Stimulated activated CD4-positive, alpha-beta T cell treated with anti-CD3 and anti-CD28 coated beads, Interleukin-2, amount 100 ng/mL, for 48 hours (primary cell): ENCODE data around the gene AASDH.
A peak's percentile ranks its signal among the peaks of the same experiment; 100 is the strongest.

Source experiments
- DNase-seq, 2 donors: peaks; one replicate each; pipeline ENCODE4 v3.0.0-alpha.2; 2020

AASDH gene

DNA sequence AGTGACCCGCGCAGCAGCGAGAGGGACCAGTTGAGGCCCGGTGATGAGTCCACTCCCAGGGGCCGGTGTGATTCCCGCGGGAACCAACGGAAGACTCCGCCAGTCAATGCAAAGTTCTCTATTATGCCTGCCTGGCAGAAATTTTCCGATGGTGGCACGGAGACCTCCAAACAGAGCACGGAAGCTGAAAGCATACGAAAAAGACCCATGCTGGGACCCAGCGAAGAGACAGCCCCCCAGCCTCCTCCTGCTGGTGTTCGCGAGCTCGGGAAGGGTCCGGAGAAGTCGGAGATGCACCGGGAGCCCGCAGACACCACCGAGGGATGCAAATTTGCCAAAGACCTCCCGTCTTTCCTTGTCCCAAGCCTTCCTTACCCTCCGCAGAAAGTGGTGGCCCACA, 71.7 kb downstream of the AASDH start:
- DNase-seq: no peak

DNA sequence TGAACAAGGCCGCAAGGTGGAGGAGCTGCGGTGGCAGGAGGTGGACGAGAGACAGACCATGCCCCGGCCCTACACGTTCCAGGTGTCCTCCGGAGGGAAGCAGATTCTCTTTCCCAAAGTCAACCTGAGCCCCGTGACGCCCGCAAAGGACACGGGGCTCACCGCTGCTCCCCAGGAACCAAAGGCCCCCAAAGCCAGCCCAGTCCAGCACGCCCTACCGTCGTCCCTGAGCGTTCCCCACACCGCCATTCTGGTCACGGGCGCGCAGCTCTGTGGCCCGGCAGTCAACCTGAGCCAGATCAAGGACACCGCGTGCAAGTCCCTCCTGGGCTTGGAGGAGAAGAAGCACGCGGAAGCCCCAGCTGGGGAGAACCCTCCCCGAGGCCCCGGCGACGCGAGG, 72.2 kb downstream of the AASDH start:
- no peak for DNase-seq

DNA sequence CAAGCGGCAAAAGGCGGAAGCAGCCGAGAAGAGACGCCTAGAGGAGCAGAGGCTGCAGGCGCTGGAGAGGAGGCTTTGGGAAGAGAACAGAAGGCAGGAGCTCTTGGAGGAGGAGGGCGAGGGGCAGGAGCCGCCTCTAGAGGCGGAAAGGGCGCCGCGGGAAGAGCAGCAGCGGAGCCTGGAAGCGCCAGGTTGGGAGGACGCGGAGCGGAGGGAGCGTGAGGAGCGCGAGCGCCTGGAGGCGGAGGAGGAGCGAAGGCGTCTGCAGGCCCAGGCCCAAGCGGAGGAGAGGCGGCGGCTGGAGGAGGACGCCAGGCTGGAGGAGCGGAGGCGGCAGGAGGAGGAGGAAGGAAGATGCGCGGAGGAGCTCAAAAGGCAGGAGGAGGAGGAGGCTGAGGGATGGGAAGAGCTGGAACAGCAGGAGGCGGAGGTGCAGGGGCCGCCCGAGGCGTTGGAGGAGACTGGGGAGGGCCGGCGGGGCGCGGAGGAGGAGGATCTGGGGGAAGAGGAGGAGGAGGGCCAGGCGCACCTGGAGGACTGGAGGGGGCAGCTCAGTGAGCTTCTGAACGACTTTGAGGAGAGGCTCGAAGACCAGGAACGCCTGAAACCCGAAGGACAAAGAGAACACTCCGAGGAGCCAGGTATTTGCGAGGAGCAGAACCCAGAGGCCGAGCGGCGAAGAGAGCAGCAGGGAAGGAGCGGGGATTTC, 72.9 kb downstream of the AASDH start:
- no peak for DNase-seq

DNA sequence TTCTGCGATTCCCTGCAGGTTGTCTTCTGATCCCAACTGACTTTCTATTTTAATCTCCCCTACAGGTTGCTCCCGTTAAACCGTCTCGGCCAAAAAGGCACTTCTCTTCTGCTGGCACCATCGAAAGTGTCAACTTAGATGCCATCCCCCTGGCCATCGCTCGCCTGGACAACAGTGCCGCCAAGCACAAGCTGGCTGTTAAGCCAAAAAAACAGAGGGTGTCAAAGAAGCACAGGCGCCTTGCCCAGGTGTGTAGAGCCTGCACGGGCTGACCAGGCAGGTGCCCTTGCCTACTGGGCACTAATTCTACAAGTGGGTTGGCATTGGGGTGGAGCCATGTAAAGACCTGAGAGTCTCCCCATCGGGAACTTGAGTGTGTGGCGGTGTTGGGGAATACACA, 74.2 kb downstream of the AASDH start:
- no peak for DNase-seq

DNA sequence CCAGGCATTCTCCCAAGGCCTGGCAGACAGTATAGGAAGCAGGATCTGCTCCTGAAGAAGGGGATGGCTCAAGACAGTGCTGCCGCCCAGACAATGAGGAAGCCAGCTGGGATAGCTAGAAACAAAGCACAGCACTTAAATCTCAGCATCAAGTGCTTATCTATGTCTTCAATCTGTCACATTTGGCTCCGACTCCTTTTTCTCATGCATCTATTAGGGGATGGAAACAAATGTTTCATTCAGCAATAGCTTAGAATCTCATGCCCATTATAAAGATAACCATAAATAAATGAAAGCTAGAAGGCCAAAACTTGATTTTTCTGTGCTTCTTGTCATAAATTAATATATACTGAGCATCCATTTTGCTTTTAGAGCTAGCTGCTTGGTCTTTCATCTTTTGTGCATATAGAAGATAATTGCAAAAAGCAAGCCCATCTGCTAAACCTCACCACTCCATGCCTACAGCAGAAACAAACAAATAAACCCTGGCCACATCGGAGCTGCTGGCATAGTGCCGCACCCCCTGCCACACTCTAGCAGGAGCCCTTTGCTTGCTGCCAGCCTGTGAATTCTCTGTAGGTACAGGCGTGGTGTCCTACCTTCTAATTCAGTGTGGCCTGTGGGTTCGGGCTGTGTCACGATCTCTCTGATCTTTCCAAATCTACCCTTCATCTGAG, 75.9 kb downstream of the AASDH start:
- no peak for DNase-seq

DNA sequence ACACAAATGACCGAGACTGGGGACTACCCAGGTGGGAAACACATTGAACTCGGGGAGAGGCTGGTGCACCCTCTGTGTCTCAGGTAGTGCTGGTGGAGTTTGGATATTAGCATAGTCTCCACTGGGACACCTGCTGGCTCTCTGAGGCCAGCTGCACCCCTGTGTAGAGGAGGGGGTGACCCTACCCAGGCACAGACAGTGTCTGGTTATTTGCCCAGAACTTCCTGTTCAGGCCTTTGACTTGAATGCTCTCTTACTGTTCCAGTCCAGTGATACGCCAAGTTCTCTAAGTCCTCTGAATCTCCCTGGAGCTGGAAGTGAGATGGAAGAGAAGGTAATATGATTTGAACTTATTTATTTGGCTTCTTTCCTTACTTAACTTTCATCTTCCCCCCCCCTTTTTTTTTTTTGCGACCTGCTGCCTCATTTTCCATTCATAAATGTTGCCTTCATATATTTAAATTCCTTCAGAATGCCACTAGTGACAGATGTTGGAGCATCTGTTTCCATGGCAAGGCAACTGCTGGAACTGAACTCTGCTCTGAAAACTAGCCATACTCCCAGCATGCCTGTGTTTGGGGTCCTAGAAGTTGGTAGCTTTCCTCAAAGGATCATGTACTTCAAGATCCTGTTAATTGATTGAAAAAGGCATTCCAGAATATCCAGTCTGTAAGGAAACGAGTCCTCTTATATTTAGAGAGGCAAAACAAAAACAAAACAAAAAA, 76.7 kb downstream of the AASDH start:
- no peak for DNase-seq

DNA sequence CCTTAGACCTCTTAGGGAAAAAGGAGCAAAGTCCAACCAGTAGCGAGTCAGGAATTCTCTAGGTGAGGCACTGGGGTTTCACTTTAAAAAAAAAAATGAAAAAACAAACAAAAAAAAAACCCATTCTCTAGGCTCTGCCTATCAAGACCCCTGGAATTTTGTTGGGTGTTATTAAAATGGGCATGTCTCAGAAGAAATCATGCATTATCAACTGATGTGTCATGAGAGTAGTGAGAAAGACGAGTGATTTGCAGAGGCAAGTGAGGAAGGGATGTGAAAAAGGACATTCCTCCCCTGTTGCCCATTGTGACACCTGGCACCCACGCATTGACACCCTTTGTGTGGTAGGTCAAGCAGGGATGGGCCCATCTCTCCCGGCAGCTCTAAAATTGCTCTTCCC, 78.9 kb downstream of the AASDH start:
- no peak for DNase-seq

DNA sequence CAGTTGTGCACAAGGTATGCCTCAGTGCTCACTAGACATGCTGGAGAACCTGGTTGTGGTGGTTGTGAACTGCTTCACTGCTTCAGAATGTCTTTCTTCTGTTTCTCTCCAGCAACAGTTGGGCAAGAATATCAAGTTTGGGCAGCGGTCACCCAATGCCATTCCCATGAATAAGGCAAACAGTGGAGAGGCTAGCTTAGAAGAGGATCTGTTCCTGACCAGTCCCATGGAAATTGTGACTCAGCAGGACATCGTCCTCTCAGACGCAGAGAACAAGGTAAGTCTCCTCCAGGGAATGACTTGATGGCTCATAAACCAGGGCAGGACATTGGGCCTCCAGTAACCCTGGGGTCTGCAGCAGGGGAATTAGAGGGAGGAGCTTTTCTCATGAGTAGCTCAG, 79.9 kb downstream of the AASDH start:
- DNase-seq: no peak

DNA sequence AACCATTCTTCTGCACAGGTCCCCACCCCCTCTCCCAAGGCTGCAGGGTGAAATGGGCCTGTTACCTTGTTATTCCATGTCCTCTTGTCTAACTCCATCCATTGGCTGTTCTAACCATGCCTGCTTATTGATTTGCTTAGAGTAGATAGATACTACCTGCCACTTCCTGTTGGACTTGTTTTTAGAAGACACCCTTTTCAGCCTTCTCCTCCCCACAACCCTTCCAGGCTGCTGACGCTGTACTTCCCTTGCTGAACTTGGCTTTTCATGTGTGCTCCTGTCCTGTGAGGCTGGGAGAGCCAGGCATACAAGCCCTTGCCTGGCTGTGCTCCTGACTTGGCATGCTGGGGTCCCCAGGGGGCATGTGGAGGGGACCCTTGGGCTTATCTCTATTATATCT, 81.9 kb downstream of the AASDH start:
- no peak for DNase-seq

DNA sequence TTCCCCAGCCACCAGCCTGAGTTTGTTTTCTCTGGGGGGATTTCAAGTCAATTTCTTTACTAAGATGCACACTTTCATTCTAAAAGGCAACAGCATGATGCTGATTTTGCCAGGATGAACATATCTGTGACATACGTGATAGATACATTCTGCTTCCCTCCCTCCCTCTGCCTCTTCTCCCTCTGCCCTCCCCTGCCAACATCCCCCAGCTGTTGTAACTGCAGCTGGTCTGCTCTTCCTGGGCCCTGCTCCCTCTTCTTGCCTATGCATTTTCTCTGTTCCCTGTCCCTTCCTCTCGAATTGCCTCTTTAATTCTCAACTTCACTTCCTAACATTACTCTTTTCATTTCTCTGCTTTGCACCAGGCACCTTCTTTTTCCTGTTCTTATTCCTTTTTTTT, 83.4 kb downstream of the AASDH start:
- no peak for DNase-seq

DNA sequence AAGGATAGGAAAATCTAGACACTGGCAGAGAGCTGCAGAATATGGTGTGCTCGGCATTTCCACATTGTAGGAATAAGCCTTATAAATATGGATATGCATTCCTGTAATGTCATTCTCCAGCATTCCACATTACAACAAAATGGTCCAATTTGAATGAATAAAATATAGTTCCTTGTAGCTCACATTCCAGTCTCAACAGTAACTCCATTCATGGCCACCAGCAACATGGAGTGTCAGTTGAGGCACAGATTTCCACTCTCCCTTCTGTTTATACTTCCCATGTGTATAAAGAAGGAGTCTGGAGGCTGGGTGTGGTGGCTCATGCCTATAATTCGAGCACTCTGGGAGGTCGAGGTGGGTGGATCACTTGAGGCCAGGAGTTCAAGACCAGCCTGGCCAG, 84.5 kb downstream of the AASDH start:
- DNase-seq: no peak

DNA sequence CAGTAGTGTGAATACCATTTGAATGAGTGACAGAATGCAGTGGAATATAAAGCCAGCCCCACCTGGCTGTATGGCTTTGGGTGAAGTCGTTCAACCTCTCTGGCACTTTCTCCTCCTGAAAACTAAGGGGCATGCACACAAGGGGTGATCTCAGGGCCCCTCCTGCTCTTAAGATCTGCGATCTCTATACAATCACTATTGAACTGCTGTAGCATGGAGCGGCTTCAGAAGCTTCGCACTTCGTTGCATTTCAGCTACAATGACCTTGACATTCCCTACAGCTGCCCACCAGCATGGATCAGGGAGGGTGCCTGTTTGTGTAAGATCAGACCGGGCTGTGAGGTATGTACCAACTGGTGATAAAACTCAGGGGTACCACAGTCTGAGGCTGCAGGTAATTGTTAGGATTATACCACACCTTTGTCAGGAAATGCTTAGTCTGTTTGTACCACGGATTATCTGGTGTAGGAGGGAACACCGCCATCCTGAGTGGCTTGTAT, 85.2 kb downstream of the AASDH start:
- DNase-seq: no peak

DNA sequence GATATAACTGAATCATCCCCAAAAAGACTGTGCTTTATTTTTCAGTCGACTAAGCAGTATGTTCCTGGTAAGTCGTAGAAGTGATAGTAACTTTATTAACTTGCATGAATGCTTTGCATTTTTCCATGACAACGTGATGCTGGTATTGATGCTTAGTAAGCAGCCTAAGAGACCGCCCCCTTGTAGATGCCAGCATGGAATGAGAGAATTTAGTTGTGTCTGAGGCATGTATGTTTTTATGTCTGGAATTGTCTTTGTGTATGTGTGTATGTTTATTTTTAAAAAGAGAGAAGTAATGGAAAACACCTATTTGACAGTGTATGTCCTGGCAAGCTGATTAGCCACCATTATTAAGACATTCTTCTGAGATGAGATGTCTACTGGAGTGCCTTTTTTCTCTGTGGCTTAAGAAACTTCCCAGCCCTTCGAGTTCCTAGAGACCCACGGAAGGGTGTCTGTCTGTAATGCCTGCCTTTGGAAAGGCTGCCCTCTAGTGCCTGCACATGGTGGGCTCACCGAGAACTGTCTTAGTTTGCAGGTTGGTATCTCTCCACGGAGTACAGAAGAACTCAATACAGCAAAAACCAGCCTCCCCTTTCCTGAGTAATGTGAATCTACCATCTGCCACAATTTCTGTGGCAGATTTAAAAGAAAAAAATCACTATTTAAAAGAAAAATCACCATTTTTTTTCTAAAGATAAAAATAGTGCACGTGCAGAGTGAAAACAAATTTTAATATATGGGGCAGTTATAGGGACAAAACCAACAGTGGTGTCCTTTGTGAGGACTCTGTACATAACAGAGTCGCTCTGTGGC, 85.9 kb downstream of the AASDH start:
- peak; percentile 49 to 63 for DNase-seq

DNA sequence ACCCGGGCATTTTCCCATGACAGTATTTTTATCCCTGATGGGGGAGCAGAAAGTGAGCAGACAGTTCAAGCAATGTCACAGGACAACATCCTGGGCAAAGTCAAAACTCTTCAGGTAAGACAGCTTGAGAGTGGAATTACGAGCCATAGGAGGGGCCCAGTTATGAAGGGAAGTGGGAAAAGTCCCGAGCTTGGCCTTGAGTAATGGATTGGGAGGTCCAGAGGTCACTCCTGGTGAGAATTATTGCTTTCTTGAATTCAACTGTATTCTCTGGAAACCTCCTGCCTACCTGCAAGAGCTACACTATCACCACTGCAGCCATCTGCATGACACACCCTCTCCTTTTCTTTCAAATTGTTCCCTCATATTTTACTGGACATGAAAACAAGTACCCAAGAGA, 89.1 kb downstream of the AASDH start:
- DNase-seq: no peak

DNA sequence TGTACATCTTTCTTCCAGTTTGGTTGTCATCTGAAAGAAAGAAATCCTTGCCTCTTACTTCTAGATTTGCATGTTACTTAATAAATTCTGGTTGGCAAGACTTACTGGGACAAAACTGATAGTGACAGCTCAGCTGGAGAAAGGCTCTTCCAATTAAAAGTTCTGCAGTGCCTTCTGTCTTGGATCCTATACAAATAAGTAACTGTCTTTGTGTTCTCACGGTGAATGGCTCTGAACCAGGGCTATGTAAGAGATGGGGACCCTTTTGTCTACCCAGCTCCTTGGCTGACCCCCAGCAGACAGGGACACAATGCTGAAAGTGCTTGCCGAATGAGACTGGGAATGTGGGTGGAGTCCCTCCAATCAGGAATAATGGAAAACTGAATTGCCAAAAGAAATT, 89.5 kb downstream of the AASDH start:
- DNase-seq: no peak

DNA sequence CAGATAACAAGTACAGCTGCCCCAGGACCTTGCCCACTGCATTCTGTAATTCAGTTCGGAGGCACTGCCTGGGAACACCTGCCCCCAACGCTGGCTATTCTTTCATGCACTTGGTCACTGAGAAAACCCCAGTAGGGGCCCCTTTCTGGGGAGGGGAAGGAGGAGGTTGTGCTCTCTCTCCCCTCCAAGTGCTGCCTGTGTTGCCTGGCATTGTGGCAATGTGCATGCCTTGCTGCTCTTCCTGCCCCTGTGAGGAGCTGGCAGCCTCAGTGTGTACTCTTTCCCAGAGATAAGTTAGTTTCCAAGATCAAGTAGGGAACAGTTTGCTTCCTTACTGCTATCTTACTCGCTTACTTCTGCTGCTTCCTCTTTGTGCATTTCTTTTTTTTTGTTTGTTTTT, 90.8 kb downstream of the AASDH start:
- DNase-seq: no peak

DNA sequence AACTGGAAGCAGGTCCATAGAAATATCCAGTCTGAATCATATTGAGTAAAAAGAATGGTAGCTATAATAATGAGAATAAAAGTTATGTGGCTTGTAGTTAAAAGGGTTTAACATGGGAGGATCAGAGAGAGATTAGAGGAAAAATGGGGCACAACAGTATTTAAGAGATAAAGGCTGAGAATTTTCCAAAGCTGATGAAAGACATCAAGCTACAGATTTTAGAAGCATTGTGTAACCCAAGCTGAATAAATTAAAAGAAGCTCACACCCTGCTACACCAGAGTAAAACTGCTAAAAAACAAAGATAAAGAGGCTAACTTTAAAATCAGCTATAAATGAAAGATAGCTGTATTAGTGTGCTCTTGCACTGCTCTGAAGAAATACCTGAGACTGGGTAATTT, 94.2 kb downstream of the AASDH start:
- DNase-seq: no peak

DNA sequence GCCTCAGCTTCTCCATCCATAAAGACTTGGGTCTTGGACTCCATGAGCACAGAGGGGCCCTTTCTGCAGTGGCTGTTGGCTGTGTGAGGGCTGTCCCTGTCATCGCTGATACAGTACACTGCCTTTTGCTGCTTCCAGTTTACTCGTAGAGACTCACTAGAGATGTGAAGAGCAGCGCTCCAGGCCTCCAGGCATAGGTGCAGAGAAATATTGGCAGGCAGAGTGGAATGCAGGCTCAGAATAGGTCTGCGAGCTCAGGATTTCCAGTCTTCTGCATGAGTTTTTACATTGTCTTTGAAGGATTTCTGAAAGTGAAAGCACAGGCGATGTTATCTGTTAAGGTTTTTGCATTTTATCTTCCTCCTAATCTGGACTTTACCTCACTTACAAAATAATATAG, 97.4 kb downstream of the AASDH start:
- DNase-seq: no peak

DNA sequence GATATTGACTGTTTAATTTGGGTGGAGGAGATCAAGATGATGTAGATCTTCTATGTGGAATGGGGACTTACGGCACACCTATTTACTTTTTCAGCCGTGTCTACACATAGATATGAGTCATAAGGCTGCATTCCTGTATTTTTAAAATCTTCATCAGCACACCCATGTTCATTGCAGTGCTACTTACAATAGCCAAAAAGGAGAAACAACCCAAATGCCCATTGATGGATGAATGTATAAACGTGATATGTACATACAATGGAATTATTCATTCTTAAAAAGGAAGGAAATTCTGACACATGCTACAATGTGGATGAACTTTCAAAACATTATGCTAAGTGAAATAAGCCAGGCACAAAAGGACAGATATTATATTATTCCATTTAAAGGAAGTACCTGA, 98.6 kb downstream of the AASDH start:
- no peak for DNase-seq
